ENCODE measurements around the gene DCHS2.

DNA sequence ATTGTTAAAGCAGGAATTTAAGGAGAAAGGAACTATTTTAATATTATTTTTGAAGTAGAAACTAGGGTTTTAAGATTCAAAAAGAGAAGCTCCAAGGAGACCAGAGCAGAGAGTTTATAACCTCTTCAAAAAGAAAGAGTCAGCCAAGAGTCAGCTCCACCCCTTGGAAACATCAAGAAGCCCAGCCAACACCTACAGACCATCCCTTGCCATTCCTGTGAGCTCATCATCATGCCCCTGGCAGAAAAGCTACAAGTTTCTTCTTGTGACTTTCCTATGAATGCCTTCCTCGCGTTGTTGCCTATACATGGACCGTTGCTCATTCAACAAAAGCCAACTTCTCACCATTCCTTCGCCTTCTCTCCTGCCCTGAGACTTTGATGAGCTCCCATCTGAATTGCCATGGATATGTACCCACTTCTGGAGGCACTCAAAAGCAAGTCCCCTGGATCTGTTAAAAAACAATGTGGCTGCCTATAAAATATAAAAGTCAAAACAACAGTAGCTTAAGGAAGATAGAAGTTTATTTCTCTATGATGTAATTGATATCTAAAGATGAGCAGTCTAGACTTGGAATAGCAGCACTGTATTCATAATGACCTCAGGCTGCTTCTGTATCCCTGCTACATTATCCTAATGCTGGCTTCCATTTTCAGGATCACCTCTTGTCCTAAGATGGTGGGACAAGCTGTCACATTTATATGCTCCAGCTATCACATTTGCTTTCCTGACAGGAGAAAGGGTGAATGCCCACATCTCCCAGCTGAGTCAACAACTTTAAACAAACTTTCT, 38.3 kb upstream of the DCHS2 start:
- TF ChIP-seq, protein P1, sequence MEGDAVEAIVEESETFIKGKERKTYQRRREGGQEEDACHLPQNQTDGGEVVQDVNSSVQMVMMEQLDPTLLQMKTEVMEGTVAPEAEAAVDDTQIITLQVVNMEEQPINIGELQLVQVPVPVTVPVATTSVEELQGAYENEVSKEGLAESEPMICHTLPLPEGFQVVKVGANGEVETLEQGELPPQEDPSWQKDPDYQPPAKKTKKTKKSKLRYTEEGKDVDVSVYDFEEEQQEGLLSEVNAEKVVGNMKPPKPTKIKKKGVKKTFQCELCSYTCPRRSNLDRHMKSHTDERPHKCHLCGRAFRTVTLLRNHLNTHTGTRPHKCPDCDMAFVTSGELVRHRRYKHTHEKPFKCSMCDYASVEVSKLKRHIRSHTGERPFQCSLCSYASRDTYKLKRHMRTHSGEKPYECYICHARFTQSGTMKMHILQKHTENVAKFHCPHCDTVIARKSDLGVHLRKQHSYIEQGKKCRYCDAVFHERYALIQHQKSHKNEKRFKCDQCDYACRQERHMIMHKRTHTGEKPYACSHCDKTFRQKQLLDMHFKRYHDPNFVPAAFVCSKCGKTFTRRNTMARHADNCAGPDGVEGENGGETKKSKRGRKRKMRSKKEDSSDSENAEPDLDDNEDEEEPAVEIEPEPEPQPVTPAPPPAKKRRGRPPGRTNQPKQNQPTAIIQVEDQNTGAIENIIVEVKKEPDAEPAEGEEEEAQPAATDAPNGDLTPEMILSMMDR (IDR thresholded peaks at IDR 0.05) = no peak
- no peak for TF ChIP-seq POLR2A (IDR thresholded peaks at IDR 0.05)

Data from esophagus squamous epithelium (tissue), 4 donors.